HepG2 (cell line): ENCODE data around the gene NFRKB. TPM values are rescaled to one million over a fixed set of nuclear protein-coding genes. Genes with fewer than 3 reads are reported as not detected.

ENCODE experiments used
- CREB1 ChIP-seq, 2 experiments: fragments of 450-650 bp in 1 of 2; IDR thresholded peaks; 2 replicates each; pipeline ENCODE4 v1.6.1; 2016 to 2017; ENCODE audit warnings: control low read depth in 1 of 2, mild to moderate bottlenecking in 1 of 2, missing compliant biosample characterization in 1 of 2, missing genetic modification characterization in 1 of 2
- DNMT3B ChIP-seq: conservative IDR thresholded peaks from 2 replicates; pipeline ENCODE4 v1.6.1; 2016; ENCODE audit warnings: missing biosample characterization, control low read depth
- FOSL1 ChIP-seq: sonication (generic); formaldehyde crosslinking; IDR thresholded peaks from 2 replicates; pipeline ENCODE4 v1.9.0; 2021; ENCODE audit warnings: missing genetic modification reagents, borderline replicate concordance
- KAT2B ChIP-seq: fragments of 150-350 bp; IDR thresholded peaks from 2 replicates; pipeline ENCODE4 v1.6.1; 2014; ENCODE audit warnings: low read depth, low read length, borderline replicate concordance
- KAT8 ChIP-seq: IDR thresholded peaks from 2 replicates; pipeline ENCODE4 v1.6.1; 2016; ENCODE audit warnings: missing genetic modification reagents, missing compliant biosample characterization
- KDM2A ChIP-seq: sonication (generic); formaldehyde crosslinking; IDR thresholded peaks from 2 replicates; pipeline ENCODE4 v1.4.0; 2020; ENCODE audit warnings: low read depth, missing genetic modification reagents, borderline replicate concordance
- KLF12 ChIP-seq: sonication (generic); formaldehyde crosslinking; IDR thresholded peaks from 2 replicates; pipeline ENCODE4 v1.4.0; 2020; ENCODE audit warnings: missing genetic modification reagents, borderline replicate concordance
- MXD1 ChIP-seq: sonication (generic); formaldehyde crosslinking; IDR thresholded peaks from 2 replicates; pipeline ENCODE4 v1.4.0; 2020; ENCODE audit warnings: mild to moderate bottlenecking, missing genetic modification reagents
- MYNN ChIP-seq: sonication (generic); formaldehyde crosslinking; IDR thresholded peaks from 2 replicates; pipeline ENCODE4 v1.4.0; 2020; ENCODE audit warnings: mild to moderate bottlenecking, low read depth, missing genetic modification reagents
- PAX8 ChIP-seq: sonication (generic); formaldehyde crosslinking; IDR thresholded peaks from 2 replicates; pipeline ENCODE4 v1.8.0; 2022; ENCODE audit warnings: mild to moderate bottlenecking, missing genetic modification reagents, borderline replicate concordance
- PCBP2 ChIP-seq: fragments of 200-400 bp; formaldehyde crosslinking; optimal IDR thresholded peaks from 2 replicates; pipeline ENCODE3; 2018; ENCODE audit warnings: low read length, low read depth; ENCODE audit not compliant: poor library complexity, severe bottlenecking
- SMARCE1 ChIP-seq: fragments of 450-650 bp; IDR thresholded peaks from 2 replicates; pipeline ENCODE4 v1.6.1; 2017; ENCODE audit warnings: borderline replicate concordance
- SRSF1 ChIP-seq: fragments of 200-400 bp; formaldehyde crosslinking; optimal IDR thresholded peaks from 2 replicates; pipeline ENCODE3; 2017; ENCODE audit warnings: mild to moderate bottlenecking, low read depth, low read length, moderate library complexity
- THAP11 ChIP-seq: IDR thresholded peaks from 2 replicates; pipeline ENCODE4 v1.6.1; 2016; ENCODE audit warnings: missing biosample characterization, missing genetic modification reagents
- THRA ChIP-seq: sonication (generic); formaldehyde crosslinking; IDR thresholded peaks from 2 replicates; pipeline ENCODE4 v1.4.0; 2020; ENCODE audit warnings: missing genetic modification reagents, borderline replicate concordance
- TP53 ChIP-seq: sonication (generic); formaldehyde crosslinking; conservative IDR thresholded peaks from 2 replicates; pipeline ENCODE4 v1.4.0; 2020; ENCODE audit warnings: missing genetic modification reagents
- TRAFD1 ChIP-seq: sonication (generic); formaldehyde crosslinking; IDR thresholded peaks from 2 replicates; pipeline ENCODE4 v1.5.1; 2020; ENCODE audit warnings: missing genetic modification reagents, mild to moderate bottlenecking, borderline replicate concordance
- ZBTB49 ChIP-seq: sonication (generic); formaldehyde crosslinking; IDR thresholded peaks from 2 replicates; pipeline ENCODE4 v1.4.0; 2020; ENCODE audit warnings: missing genetic modification reagents, borderline replicate concordance
- ZNF207 ChIP-seq: fragments of 450-650 bp; IDR thresholded peaks from 2 replicates; pipeline ENCODE4 v1.6.1; 2016; ENCODE audit warnings: antibody characterized with exemption, borderline replicate concordance
- ZNF234 ChIP-seq: sonication (generic); formaldehyde crosslinking; conservative IDR thresholded peaks from 2 replicates; pipeline ENCODE4 v1.5.1; 2020; ENCODE audit warnings: mild to moderate bottlenecking, missing genetic modification reagents
- ZNF567 ChIP-seq: sonication (generic); formaldehyde crosslinking; IDR thresholded peaks from 2 replicates; pipeline ENCODE4 v1.8.1; 2023; ENCODE audit warnings: mild to moderate bottlenecking, missing genetic modification reagents, borderline replicate concordance
- ZNF670 ChIP-seq: sonication (generic); formaldehyde crosslinking; IDR thresholded peaks from 2 replicates; pipeline ENCODE4 v1.8.0; 2022; ENCODE audit warnings: mild to moderate bottlenecking, missing genetic modification reagents, borderline replicate concordance
- ZNF747 ChIP-seq: sonication (generic); formaldehyde crosslinking; IDR thresholded peaks from 2 replicates; pipeline ENCODE4 v1.8.1; 2023; ENCODE audit warnings: missing genetic modification reagents, mild to moderate bottlenecking, borderline replicate concordance
- polyA plus RNA-seq, 8 experiments: library from polyadenylated mRNA; depleted of rRNA in 3 of 8; stranded (reverse) in 7 of 8; unstranded in 1 of 8; fragments of >200 nt; fragmentation: Illumina TruSeq in 4 of 8; extraction: Trizol in 4 of 8; gene quantifications; 2 replicates each; pipeline versions ENCODE4 v1.2.1 to v1.2.3, GENCODE V29; 2011 to 2016; ENCODE audit warnings: low read depth in 4 of 8, missing spikeins in 1 of 8, mixed read lengths in 1 of 8; ENCODE audit not compliant: insufficient read depth in 1 of 8
- total RNA-seq, 5 experiments: library from RNA; depleted of rRNA; stranded (reverse); fragments of >200 nt; fragmentation: Illumina TruSeq; extraction: Trizol; gene quantifications; 2 replicates each; pipeline ENCODE4 v1.2.3, GENCODE V29; 2016; ENCODE audit warnings: low read depth in 1 of 5

Gene NFRKB
- total and polyA plus RNA-seq, 2 of the 13 experiments (the other 11 are each of a cell fraction or from before 2014, with no cell fraction given): 22.9 to 23.7 TPM

- TF ChIP-seq ZBTB49 (CRISPR knock-in tag) (no peak), ZNF234 (CRISPR knock-in tag) (0 out of 2 replicates have a peak, but pooled peaks have one; percentile 59), TRAFD1 (no peak; the same call in 1 of the 2 replicates), SRSF1 (no peak), PAX8 (CRISPR knock-in tag) (no peak), ZNF207 (no peak), CREB1 (IDR thresholded peaks at IDR 0.05) (no peak), CREB1 (CRISPR knock-in tag; IDR thresholded peaks at IDR 0.05) (no peak), TP53 (CRISPR knock-in tag) (no peak), ZNF567 (CRISPR knock-in tag) (no peak; the same call in 1 of the 2 replicates), DNMT3B (CRISPR knock-in tag) (no peak), KLF12 (CRISPR knock-in tag) (no peak), MYNN (0 out of 2 replicates have a peak, but pooled peaks have one; percentile 46), KAT2B (no peak), THRA (CRISPR knock-in tag) (0 out of 2 replicates have a peak, but pooled peaks have one; percentile 7), ZNF670 (CRISPR knock-in tag) (peak; percentile 83; the same call in 1 of the 2 replicates), SMARCE1 (no peak), ZNF747 (CRISPR knock-in tag) (peak; percentile 80; the same call in 1 of the 2 replicates), PCBP2 (no peak), FOSL1 (CRISPR knock-in tag) (no peak), MXD1 (CRISPR knock-in tag) (peak; percentile 87), KDM2A (CRISPR knock-in tag) (peak; percentile 33; the same call in 1 of the 2 replicates), THAP11 (CRISPR knock-in tag) (peak; percentile 59; the same call in 1 of the 2 replicates), KAT8 (CRISPR knock-in tag) (peak; percentile 18; the same call in 1 of the 2 replicates)
Measured at GRCh38 chr11:129895126-129896041, at the start of gene NFRKB (continued).
